Panc1 (cell line): ENCODE data around the gene GAPVD1.
"Not testable (repeated sequence)": the region's sequence is repeated elsewhere in the genome, so short reads cannot be mapped to it uniquely, and the experiment has no call there.

Experiments
- CTCF ChIP-seq: fragments of 450-650 bp; IDR thresholded peaks from 2 replicates; pipeline ENCODE4 v1.5.1; 2017; ENCODE audit warnings: mild to moderate bottlenecking
- POLR2AphosphoS5 ChIP-seq: IDR thresholded peaks from 2 replicates; pipeline ENCODE4 v1.6.1; 2012; ENCODE audit warnings: mild to moderate bottlenecking, low read depth, low read length, moderate library complexity
- TCF7L2 ChIP-seq: IDR thresholded peaks from 2 replicates; pipeline ENCODE4 v1.6.1; 2011; ENCODE audit warnings: mild to moderate bottlenecking, low read depth, low read length, inconsistent platforms

DNA sequence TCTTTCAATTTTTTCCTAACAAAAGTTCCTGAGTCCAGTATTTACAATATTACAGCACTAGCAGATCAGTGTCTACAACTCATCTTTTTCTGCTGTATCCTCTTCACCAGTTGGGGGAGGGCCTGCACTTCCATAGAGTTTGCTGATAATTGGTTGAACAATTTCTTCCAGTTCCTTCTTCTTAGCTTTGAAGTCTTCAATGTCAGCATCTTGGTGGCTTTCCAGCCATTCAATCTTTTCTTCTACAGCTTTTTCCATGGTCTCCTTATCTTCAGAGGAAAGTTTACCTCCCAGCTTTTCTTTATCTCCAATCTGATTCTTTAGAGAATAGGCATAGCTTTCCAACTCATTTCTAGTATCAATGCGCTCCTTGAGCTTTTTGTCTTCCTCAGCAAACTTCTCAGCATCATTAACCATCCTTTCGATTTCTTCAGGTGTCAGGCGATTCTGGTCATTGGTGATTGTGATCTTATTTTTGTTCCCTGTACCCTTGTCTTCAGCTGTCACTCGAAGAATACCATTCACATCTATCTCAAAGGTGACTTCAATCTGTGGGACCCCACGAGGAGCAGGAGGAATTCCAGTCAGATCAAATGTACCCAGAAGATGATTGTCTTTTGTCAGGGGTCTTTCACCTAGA, 25.0 kb upstream of the GAPVD1 start:
- TF ChIP-seq CTCF, POLR2AphosphoS5, TCF7L2: not testable (repeated sequence)
